Measurements from ENCODE around the gene PPM1L.

- TF ChIP-seq POLR2A (IDR thresholded peaks at IDR 0.05; ENCODE audit: low read depth, low read length) (no peak), POLR2AphosphoS5 (IDR thresholded peaks at IDR 0.05; ENCODE audit: low read depth, low read length) (no peak), TAF1 (IDR thresholded peaks at IDR 0.05; ENCODE audit: low read depth, low read length) (no peak), POU2F2 (IDR thresholded peaks at IDR 0.05; ENCODE audit: low read depth, low read length) (no peak), PAX5 (IDR thresholded peaks at IDR 0.05; ENCODE audit: insufficient read depth, low read length, severe bottlenecking) (no peak)
Observed at GRCh38 chr3:160842021-160843005, 86.3 kb downstream of the PPM1L start.

All from GM12891 (cell line).